ENCODE measurements around the gene SDC3.

The SDC3 gene

GRCh38 chr1:30927448-30927847 is 18.9 kb upstream of the SDC3 start:
- DNase-seq, result no peak

GRCh38 chr1:30923597-30923996 is 15.0 kb upstream of the SDC3 start:
- DNase-seq, result no peak

- no peak for DNase-seq
Observed at GRCh38 chr1:30920827-30921226, 12.3 kb upstream of the SDC3 start.

- DNase-seq, result peak; percentile 88
Observed at GRCh38 chr1:30919025-30919881, 10.7 kb upstream of the SDC3 start.

GRCh38 chr1:30916296-30916695 is 7.7 kb upstream of the SDC3 start:
- no peak for DNase-seq

- DNase-seq, result no peak
Observed at GRCh38 chr1:30915491-30916230, 7.1 kb upstream of the SDC3 start.

- no peak for DNase-seq
Observed at GRCh38 chr1:30914931-30915330, 6.4 kb upstream of the SDC3 start.

- DNase-seq, result no peak
Observed at GRCh38 chr1:30914587-30914922, 6.0 kb upstream of the SDC3 start.

GRCh38 chr1:30912913-30913652 is 4.5 kb upstream of the SDC3 start:
- no peak for DNase-seq

GRCh38 chr1:30912224-30912623 is 3.7 kb upstream of the SDC3 start:
- no peak for DNase-seq

- DNase-seq, result peak; percentile 78
Observed at GRCh38 chr1:30911059-30911954, 2.7 kb upstream of the SDC3 start.

- no peak for DNase-seq
Observed at GRCh38 chr1:30909365-30910068, 959 bp upstream of the SDC3 start.

- DNase-seq, result no peak
Observed at GRCh38 chr1:30908316-30908695, 252 bp downstream of the SDC3 start.

- no peak for DNase-seq
Observed at GRCh38 chr1:30907481-30908315, 860 bp downstream of the SDC3 start.

GRCh38 chr1:30906631-30907441 is 1.7 kb downstream of the SDC3 start:
- DNase-seq, result no peak

- DNase-seq, result peak; percentile 3
Observed at GRCh38 chr1:30905916-30906620, 2.5 kb downstream of the SDC3 start.

- DNase-seq, result peak; percentile 1
Observed at GRCh38 chr1:30905403-30905802, 3.2 kb downstream of the SDC3 start.

- no peak for DNase-seq
Observed at GRCh38 chr1:30904962-30905335, 3.6 kb downstream of the SDC3 start.

- peak; percentile 2 for DNase-seq
Observed at GRCh38 chr1:30904191-30904961, 4.2 kb downstream of the SDC3 start.
